Transverse colon (tissue), 4 donors: ENCODE measurements around the gene NRAS. TPM values are rescaled to one million over a fixed set of nuclear protein-coding genes. Genes with fewer than 3 reads are reported as not detected.

Experiments used
- DNase-seq: peaks from one replicate; pipeline ENCODE4 v3.0.0-alpha.2; 2019
- H3K27ac ChIP-seq, 4 donors: fragments of 200-600 bp; sonication (generic); 2 replicates each; pipeline ENCODE4 v1.5.1; 2016 to 2018; ENCODE audit warnings: inconsistent platforms in 4 of 4
- H3K27me3 ChIP-seq: fragments of 200-600 bp; sonication (generic); 2 replicates; pipeline ENCODE4 v1.5.1; 2017; ENCODE audit warnings: inconsistent platforms
- H3K36me3 ChIP-seq, 4 donors: fragments of 200-600 bp; sonication (generic); 2 replicates each; pipeline ENCODE4 v1.5.1; 2017 to 2019; ENCODE audit warnings: inconsistent platforms in 4 of 4
- H3K4me1 ChIP-seq, 4 donors: fragments of 200-600 bp; sonication (generic); 2 replicates each; pipeline ENCODE4 v1.5.1; 2017 to 2020; ENCODE audit warnings: inconsistent platforms in 4 of 4
- H3K4me3 ChIP-seq, 4 donors: fragments of 200-600 bp; sonication (generic); 1 replicate in 1 of 4; 2 replicates in 3 of 4; pipeline versions ENCODE4 v1.5.1 to v1.6.1; 2017 to 2019; ENCODE audit warnings: inconsistent platforms in 4 of 4
- H3K9me3 ChIP-seq, 2 donors: fragments of 200-600 bp; sonication (generic); 2 replicates each; pipeline ENCODE4 v1.5.1; 2017 to 2019; ENCODE audit warnings: inconsistent platforms in 2 of 2
- EP300 ChIP-seq: sonication (generic); formaldehyde crosslinking; IDR thresholded peaks from one replicate; pipeline ENCODE4 v1.6.1; 2017; ENCODE audit warnings: antibody characterized with exemption, low read depth
- POLR2A ChIP-seq: fragments of 450-650 bp; IDR thresholded peaks from one replicate; pipeline ENCODE4 v1.6.1; 2016; ENCODE audit warnings: antibody characterized with exemption, mild to moderate bottlenecking, moderate library complexity
- POLR2AphosphoS5 ChIP-seq, 3 donors: sonication (generic); formaldehyde crosslinking; IDR thresholded peaks; one replicate each; pipeline ENCODE4 v1.6.1; 2016; ENCODE audit warnings: antibody characterized with exemption in 3 of 3
- WGBS, 2 donors: methylation state at CpG; one replicate each; pipeline ENCODE4 v1.1.5; 2018; ENCODE audit warnings: low coverage in 1 of 2; 5-methylcytosine and 5-hydroxymethylcytosine counted together
- in situ Hi-C, 4 donors: fragments of 200-750 bp; cut with MboI; loops; one replicate each; pipeline versions ENCODE4 v1.15.0 to v1.15.1; 2017; ENCODE audit warnings: low sequenced_read_pairs in 3 of 4, low pct_ligation_motif_present in 1 of 4, low pct_unique_long_range_greater_than_20kb in 1 of 4
- intact Hi-C: fragments of 100-400 bp; cut with DNase I; formaldehyde crosslinking; loops from one replicate; pipeline ENCODE4 v1.15.1; 2023; ENCODE audit warnings: low total_unique reads
- total RNA-seq, 4 donors: library from RNA; depleted of rRNA; stranded (reverse); fragments of >200 nt; gene quantifications; one replicate each; pipeline ENCODE4 v1.1.0, GENCODE V29; 2016
- TF ChIP-seq, protein P1 (sequence below), 5 experiments: fragments of 200-600 bp in 3 of 5; fragments of 450-650 bp in 2 of 5; sonication (generic) in 3 of 5; IDR thresholded peaks; 1 replicate in 2 of 5; 2 replicates in 3 of 5; pipeline ENCODE4 v1.5.1; 2016 to 2017; ENCODE audit warnings: antibody characterized with exemption in 5 of 5, inconsistent platforms in 3 of 5, mild to moderate bottlenecking in 2 of 5, moderate library complexity in 1 of 5

Gene NRAS
- total RNA-seq, 4 donors from 2014 or later = 14.5 to 56.3 (median 44.6) TPM

DNA sequence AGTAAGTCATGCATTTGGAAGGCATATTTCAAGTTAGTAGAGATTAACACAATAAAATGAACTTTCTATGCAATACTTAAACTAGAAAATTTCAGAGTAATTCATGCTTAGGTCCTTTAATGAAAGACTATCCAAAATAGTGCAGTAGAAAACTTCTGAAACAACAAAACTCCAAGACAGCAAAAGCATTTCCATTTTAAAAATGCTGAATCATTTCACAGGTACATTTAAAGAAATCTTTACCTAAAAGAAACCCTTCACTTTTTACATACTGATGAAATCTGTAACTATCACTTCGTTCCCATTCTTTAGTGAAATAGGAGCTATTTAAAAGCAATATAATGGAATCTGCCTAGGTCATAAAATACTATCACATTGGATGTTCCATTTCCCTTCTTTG, 23.8 kb upstream of the NRAS start:
- TF ChIP-seq POLR2A (no peak), POLR2AphosphoS5 (IDR thresholded peaks at IDR 0.05) (no peak), EP300 (no peak)
- TF ChIP-seq, protein P1, sequence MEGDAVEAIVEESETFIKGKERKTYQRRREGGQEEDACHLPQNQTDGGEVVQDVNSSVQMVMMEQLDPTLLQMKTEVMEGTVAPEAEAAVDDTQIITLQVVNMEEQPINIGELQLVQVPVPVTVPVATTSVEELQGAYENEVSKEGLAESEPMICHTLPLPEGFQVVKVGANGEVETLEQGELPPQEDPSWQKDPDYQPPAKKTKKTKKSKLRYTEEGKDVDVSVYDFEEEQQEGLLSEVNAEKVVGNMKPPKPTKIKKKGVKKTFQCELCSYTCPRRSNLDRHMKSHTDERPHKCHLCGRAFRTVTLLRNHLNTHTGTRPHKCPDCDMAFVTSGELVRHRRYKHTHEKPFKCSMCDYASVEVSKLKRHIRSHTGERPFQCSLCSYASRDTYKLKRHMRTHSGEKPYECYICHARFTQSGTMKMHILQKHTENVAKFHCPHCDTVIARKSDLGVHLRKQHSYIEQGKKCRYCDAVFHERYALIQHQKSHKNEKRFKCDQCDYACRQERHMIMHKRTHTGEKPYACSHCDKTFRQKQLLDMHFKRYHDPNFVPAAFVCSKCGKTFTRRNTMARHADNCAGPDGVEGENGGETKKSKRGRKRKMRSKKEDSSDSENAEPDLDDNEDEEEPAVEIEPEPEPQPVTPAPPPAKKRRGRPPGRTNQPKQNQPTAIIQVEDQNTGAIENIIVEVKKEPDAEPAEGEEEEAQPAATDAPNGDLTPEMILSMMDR (IDR thresholded peaks at IDR 0.05) = no peak
- no peak for DNase-seq
- Histone ChIP-seq H3K27ac (no peak overlapping the region), H3K9me3 (no peaks in the 10 kb centered on the region), H3K4me1 (peaks cover 0 to 20% (median 1%) of the 10 kb centered on the region in 4 donors), H3K4me3 (no peak overlapping the region), H3K27me3 (no peaks in the 10 kb centered on the region), H3K36me3 (peaks cover 0 to 45% (median 11%) of the 10 kb centered on the region in 4 donors)
- in situ Hi-C loops (no loop called here), intact Hi-C loops (no loop called here)
- WGBS, 2 donors = 86 to 89% methylated on average over 1 of the region's 1 CpG

DNA sequence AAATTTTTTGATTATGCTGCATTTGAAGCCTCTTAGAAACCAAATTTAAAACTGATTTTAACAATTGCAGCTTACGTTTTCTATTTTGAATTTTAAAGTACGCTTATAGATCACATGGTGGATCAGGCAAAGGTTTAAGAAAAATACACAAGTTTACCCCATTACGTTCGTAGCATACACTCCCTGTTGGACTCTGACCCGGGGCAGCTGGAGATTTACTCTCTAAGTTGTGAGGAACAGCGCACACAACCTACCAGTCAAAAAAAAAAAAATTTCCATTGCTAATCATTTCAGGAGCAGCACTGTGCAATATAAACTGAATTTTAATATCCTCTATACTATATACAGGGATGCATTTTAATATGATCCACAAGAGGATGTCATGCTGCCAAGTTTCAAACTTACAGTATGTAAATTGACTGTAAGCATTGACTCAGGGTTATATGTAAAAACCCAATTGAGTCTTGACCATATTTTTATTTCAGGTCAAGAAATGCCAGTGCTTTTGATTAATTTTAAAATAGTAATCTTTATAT, 20.8 kb upstream of the NRAS start:
- TF ChIP-seq POLR2AphosphoS5 (IDR thresholded peaks at IDR 0.05) = peak in 1 of 3 donors; percentile 7
- TF ChIP-seq POLR2A = no peak
- Histone ChIP-seq H3K4me3 (no peak overlapping the region), H3K4me1 (peaks cover 0 to 26% (median 1%) of the 10 kb centered on the region in 4 donors), H3K9me3 (no peaks in the 10 kb centered on the region), H3K36me3 (peaks cover 0 to 67% (median 21%) of the 10 kb centered on the region in 4 donors), H3K27ac (peak overlapping the region in 3 of 4 donors; percentile 15 to 52 (median 39)), H3K27me3 (no peaks in the 10 kb centered on the region)
- peak; percentile 64 for DNase-seq
- in situ Hi-C loops (no loop called here), intact Hi-C loops (no loop called here)
- WGBS, 2 donors = 58% methylated on average over 5 to 6 of the region's 6 CpGs

DNA sequence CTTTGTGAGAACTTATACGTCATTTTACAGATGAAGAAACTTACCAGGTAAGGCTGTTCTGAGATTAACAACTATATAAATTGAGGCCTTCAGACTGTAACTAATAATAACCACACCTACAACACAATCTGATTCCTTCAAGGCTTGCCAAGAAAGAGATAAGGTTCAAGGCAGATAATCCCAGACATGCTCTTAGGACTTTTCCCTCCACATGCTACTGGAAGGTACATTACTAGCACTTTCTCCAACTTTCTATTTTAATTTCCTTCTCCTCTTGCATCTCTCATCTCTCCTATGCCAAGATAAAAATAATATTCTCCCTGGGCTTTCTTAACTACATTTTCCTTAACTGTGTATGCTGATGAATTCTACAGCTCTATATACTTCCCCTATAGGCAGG, 18.9 kb upstream of the NRAS start:
- WGBS, 2 donors = 88 to 97% methylated on average over 1 of the region's 1 CpG
- Histone ChIP-seq H3K27ac (no peak overlapping the region), H3K4me3 (no peak overlapping the region), H3K36me3 (peaks cover 0 to 76% (median 29%) of the 10 kb centered on the region in 4 donors), H3K9me3 (no peaks in the 10 kb centered on the region), H3K27me3 (no peaks in the 10 kb centered on the region), H3K4me1 (peaks cover 0 to 29% (median 1%) of the 10 kb centered on the region in 4 donors)
- in situ Hi-C loops = no loop called here
- no peak for DNase-seq
- intact Hi-C loops = no loop called here
- TF ChIP-seq POLR2A = no peak
- no peak for TF ChIP-seq POLR2AphosphoS5 (IDR thresholded peaks at IDR 0.05)
- TF ChIP-seq, protein P1 (IDR thresholded peaks at IDR 0.05) = no peak
- no peak for TF ChIP-seq EP300

DNA sequence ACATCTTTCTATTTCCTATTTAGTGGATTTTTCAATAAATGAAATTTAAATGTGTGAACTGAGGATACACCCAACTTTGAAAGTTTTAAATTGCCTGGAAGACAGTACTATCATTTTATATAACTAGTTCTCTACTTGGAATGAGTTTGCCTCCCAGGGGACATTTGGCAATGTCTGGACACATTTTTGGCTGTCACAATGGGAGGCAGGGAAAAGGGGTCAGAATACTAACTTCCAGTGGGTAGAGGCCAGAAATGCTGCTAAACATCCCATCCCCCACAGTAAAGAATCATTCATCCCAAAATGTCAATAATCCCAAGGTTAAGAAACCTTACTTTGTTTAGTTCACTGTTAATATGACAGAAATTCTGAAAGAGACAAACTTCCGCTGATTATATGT, 13.2 kb upstream of the NRAS start:
- DNase-seq = no peak
- Histone ChIP-seq H3K4me1 (peaks cover 0 to 4% (median 0%) of the 10 kb centered on the region in 4 donors), H3K36me3 (peaks cover 0 to 89% (median 40%) of the 10 kb centered on the region in 4 donors), H3K9me3 (no peaks in the 10 kb centered on the region), H3K27ac (no peak overlapping the region), H3K27me3 (no peaks in the 10 kb centered on the region), H3K4me3 (no peak overlapping the region)
- TF ChIP-seq POLR2AphosphoS5 (IDR thresholded peaks at IDR 0.05) = no peak
- TF ChIP-seq EP300 = no peak
- TF ChIP-seq, protein P1 (IDR thresholded peaks at IDR 0.05) = no peak
- TF ChIP-seq POLR2A = no peak
- intact Hi-C loops (loop anchor here (5.0 kb wide), 1 partner anchor 468 kb away; no protein-coding TSS in a partner anchor), in situ Hi-C loops (no loop called here)
- 90 to 96% methylated on average over 1 of the region's 1 CpG for WGBS, 2 donors
